Psoas muscle (tissue), 8 donors: ENCODE results near the gene MIAT. TPM values are rescaled to one million over a fixed set of nuclear protein-coding genes. Genes with fewer than 3 reads are reported as not detected.

ENCODE experiments used
- ATAC-seq, 4 donors: fragments of 200-7000 bp; cut with Tn5 transposase; one replicate each; pipeline ENCODE4 v1.9.1; 2020; ENCODE audit warnings: moderate library complexity in 3 of 4, mild to moderate bottlenecking in 2 of 4
- DNase-seq, 2 donors: peaks; one replicate each; pipeline ENCODE4 v3.0.0-alpha.2; 2020
- H3K27ac ChIP-seq: fragments of 200-600 bp; one replicate; pipeline ENCODE4 v1.8.0; 2022
- H3K27me3 ChIP-seq, 3 donors: fragments of 200-600 bp in 1 of 3; one replicate each; pipeline versions ENCODE4 v1.6.1 to v1.8.0; 2013 to 2022; ENCODE audit warnings: low read length in 2 of 3, mild to moderate bottlenecking in 2 of 3, moderate library complexity in 1 of 3; ENCODE audit not compliant: insufficient read depth in 3 of 3
- H3K36me3 ChIP-seq, 2 donors: fragments of 200-600 bp in 1 of 2; one replicate each; pipeline versions ENCODE4 v1.6.1 to v1.8.0; 2013 to 2022; ENCODE audit warnings: low read depth in 1 of 2, mild to moderate bottlenecking in 1 of 2, moderate library complexity in 1 of 2; ENCODE audit not compliant: insufficient read depth in 1 of 2
- H3K4me1 ChIP-seq: fragments of 200-600 bp; one replicate; pipeline ENCODE4 v1.8.0; 2022
- H3K4me3 ChIP-seq: fragments of 200-600 bp; one replicate; pipeline ENCODE4 v1.8.0; 2022; ENCODE audit warnings: mild to moderate bottlenecking
- H3K9me3 ChIP-seq: fragments of 200-600 bp; one replicate; pipeline ENCODE4 v1.8.0; 2022
- WGBS, 3 donors: extraction: QIAGEN DNeasy Blood & Tissue Kit; methylation state at CpG; one replicate each; pipeline versions ENCODE4 v1.1.6 to v1.1.7; 2013; 5-methylcytosine and 5-hydroxymethylcytosine counted together
- intact Hi-C, 2 donors: fragments of 100-400 bp; cut with DNase I; formaldehyde crosslinking; loops; one replicate each; pipeline versions ENCODE4 v1.11.0 to v1.14.2; 2022
- polyA plus RNA-seq, 3 donors: library from polyadenylated mRNA; stranded (reverse); fragments of 200-250 nt; gene quantifications; one replicate each; pipeline ENCODE4 v1.2.3, GENCODE V29; 2013
- total RNA-seq, 4 donors: library from RNA; stranded (reverse); fragmentation: NEBNext Ultra II Directional in 2 of 4; extraction: Animal tissue kit (Norgen Biotek cat#: 25700) in 2 of 4; gene quantifications; one replicate each; pipeline versions ENCODE4 v1.2.1 to v1.2.4, GENCODE V29; 2021 to 2023
- TF ChIP-seq, protein P1 (sequence below): fragments of 200-600 bp; IDR thresholded peaks from one replicate; pipeline ENCODE4 v1.8.0; 2022; ENCODE audit warnings: antibody characterized with exemption
- donor health status: healthy with polysubstance abuse.
- donor health status: DM: no; HTN: no; CAD: no; lungs with moderate emphysema.
- donor health status: Bipolar disorder and iron deficiency.
- donor health status: healthy.
- donor health status: DM: yes; HTN: yes; CAD: no.
- donor health status: DM: no; HTN: no; CAD: no.
- donor health status: DM: no; HTN: no; CAD: no.
- donor health status: DM: yes; HTN: yes; CAD: no.

Gene MIAT
- total and polyA plus RNA-seq, 7 donors = 0.04 to 0.59 (median 0.30) TPM

GRCh38 chr22:26643418-26644100 is 13.8 kb upstream of the MIAT start:
- intact Hi-C loops = no loop called here
- peaks cover 4% of the 10 kb centered on the region for H3K4me1 ChIP-seq
- H3K9me3 ChIP-seq = no peaks in the 10 kb centered on the region
- H3K27ac ChIP-seq = no peak overlapping the region
- 84 to 89% (median 85%) methylated on average over 15 of the region's 15 CpGs for WGBS, 3 donors
- no peaks in the 10 kb centered on the region for H3K27me3 ChIP-seq
- DNase-seq = no peak
- H3K4me3 ChIP-seq = no peak overlapping the region
- no peaks in the 10 kb centered on the region for H3K36me3 ChIP-seq
- no peak for ATAC-seq
- TF ChIP-seq, protein P1, sequence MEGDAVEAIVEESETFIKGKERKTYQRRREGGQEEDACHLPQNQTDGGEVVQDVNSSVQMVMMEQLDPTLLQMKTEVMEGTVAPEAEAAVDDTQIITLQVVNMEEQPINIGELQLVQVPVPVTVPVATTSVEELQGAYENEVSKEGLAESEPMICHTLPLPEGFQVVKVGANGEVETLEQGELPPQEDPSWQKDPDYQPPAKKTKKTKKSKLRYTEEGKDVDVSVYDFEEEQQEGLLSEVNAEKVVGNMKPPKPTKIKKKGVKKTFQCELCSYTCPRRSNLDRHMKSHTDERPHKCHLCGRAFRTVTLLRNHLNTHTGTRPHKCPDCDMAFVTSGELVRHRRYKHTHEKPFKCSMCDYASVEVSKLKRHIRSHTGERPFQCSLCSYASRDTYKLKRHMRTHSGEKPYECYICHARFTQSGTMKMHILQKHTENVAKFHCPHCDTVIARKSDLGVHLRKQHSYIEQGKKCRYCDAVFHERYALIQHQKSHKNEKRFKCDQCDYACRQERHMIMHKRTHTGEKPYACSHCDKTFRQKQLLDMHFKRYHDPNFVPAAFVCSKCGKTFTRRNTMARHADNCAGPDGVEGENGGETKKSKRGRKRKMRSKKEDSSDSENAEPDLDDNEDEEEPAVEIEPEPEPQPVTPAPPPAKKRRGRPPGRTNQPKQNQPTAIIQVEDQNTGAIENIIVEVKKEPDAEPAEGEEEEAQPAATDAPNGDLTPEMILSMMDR = no peak

- H3K4me1 ChIP-seq = peaks cover 4% of the 10 kb centered on the region
- no peak for ATAC-seq
- WGBS, 3 donors = 52 to 57% (median 53%) methylated on average over 5 of the region's 5 CpGs
Measured at GRCh38 chr22:26646158-26646557, 11.2 kb upstream of the MIAT start.

GRCh38 chr22:26648011-26648497 is 9.3 kb upstream of the MIAT start:
- ATAC-seq (no peak), DNase-seq (no peak)
- Histone ChIP-seq H3K9me3 (no peaks in the 10 kb centered on the region), H3K4me3 (no peak overlapping the region), H3K36me3 (no peaks in the 10 kb centered on the region), H3K27ac (no peak overlapping the region), H3K27me3 (peaks cover 0 to 4% (median 1%) of the 10 kb centered on the region in 3 donors), H3K4me1 (peaks cover 4% of the 10 kb centered on the region)
- TF ChIP-seq, protein P1 = no peak
- 24 to 36% (median 28%) methylated on average over 17 of the region's 17 CpGs for WGBS, 3 donors
- intact Hi-C loops = no loop called here

More at GRCh38 chr22:26646158-26646557, 11.2 kb upstream of the MIAT start:
- Histone ChIP-seq H3K4me3 (no peak overlapping the region), H3K27ac (no peak overlapping the region), H3K36me3 (no peaks in the 10 kb centered on the region), H3K9me3 (no peaks in the 10 kb centered on the region), H3K27me3 (no peaks in the 10 kb centered on the region)
- intact Hi-C loops = no loop called here
- TF ChIP-seq, protein P1 = no peak
- no peak for DNase-seq

DNA sequence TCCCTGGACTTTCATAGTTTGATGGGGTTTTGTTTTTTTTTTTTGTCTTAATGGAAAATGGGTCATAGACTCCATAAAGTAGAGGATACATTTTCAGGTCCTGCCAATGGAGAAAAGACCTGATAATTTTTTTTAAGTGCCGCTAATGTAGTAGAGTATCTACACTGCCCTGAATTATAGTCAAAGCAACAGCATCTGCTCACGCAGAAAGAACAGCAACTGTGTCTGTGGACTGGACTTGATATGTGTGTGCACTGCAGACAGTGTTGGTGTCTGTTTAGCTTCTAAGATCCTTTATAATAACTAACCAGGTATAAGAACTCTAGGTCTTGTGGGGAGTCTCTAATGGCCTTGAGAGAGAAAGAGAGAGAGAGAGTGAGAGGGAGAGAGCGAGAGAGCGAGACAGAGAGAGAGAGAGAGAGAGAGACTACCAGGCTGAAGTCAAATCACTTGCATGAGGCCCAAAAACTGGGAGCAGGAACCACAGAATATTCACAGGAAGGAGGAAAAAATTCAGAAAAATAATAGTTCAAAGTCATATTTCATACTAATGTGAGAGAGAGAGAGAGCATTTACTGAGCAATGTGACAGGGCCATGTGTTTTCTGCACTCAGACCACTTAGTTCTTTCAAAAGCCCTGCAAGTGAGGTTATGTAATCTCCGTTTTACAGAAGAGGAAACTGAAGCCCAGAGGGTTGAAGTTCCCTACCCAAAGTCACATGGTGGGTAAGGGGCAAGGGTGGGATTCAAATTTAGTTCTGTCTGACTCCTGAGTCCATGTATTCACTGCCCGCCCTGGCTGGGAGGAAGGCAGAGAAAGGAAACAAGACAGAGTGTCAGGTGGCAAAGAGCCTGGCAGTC is 8.6 kb upstream of the MIAT start:
- Histone ChIP-seq H3K36me3 (no peaks in the 10 kb centered on the region), H3K9me3 (no peaks in the 10 kb centered on the region), H3K27ac (no peak overlapping the region), H3K4me3 (no peak overlapping the region), H3K4me1 (peaks cover 4% of the 10 kb centered on the region), H3K27me3 (peaks cover 0 to 7% (median 1%) of the 10 kb centered on the region in 3 donors)
- 79 to 85% (median 81%) methylated on average over 6 of the region's 6 CpGs for WGBS, 3 donors
- no peak for DNase-seq
- TF ChIP-seq, protein P1 = no peak
- intact Hi-C loops = no loop called here
- ATAC-seq = no peak
